Fibroblast of pulmonary artery (primary cell): ENCODE data around the gene LGI4.
"Not testable (repeated sequence)": the region's sequence is repeated elsewhere in the genome, so short reads cannot be mapped to it uniquely, and the experiment has no call there.

Source experiments
- DNase-seq: peaks from one replicate; pipeline ENCODE4 v3.0.0-alpha.2; 2010; ENCODE audit warnings: low read depth
- H3K4me3 ChIP-seq: replicated peaks from 2 replicates; pipeline ENCODE4 v1.5.1; 2011; ENCODE audit warnings: low read depth, mild to moderate bottlenecking, control low read depth, low read length, moderate library complexity
- CTCF ChIP-seq: IDR thresholded peaks from 2 replicates; pipeline ENCODE4 v1.5.1; 2011; ENCODE audit warnings: mild to moderate bottlenecking, control low read depth, low read length, inconsistent platforms; ENCODE audit errors: missing control alignments

The LGI4 gene

GRCh38 chr19:35154525-35155406 lies 19.9 kb upstream of the LGI4 start, which contains the start of gene FXYD5:
FXYD5 (plus strand) TSS chr19:35154735; CDS start chr19:35155551, 816 bp downstream.
- peak; percentile 18 for TF ChIP-seq CTCF
- DNase-seq, result peak; percentile 87

GRCh38 chr19:35153701-35154524 lies 19.1 kb upstream of the LGI4 start:
- H3K4me3 ChIP-seq, result peak overlapping the region; percentile 89
- peak; percentile 34 for DNase-seq
- TF ChIP-seq CTCF, result peak; percentile 51

More at GRCh38 chr19:35154525-35155406, 19.9 kb upstream of the LGI4 start, which contains the start of gene FXYD5:
- H3K4me3 ChIP-seq, result peak within 1 kb of the TSS; percentile 89

GRCh38 chr19:35153129-35153522 lies 18.3 kb upstream of the LGI4 start:
- not testable (repeated sequence) for DNase-seq, H3K4me3 ChIP-seq

- no peak for TF ChIP-seq CTCF
Observed at GRCh38 chr19:35151273-35152065, 16.6 kb upstream of the LGI4 start.

GRCh38 chr19:35150445-35150844 lies 15.6 kb upstream of the LGI4 start:
- no peak for DNase-seq
- no peak for TF ChIP-seq CTCF
- H3K4me3 ChIP-seq, result no peak overlapping the region

More at GRCh38 chr19:35151273-35152065, 16.6 kb upstream of the LGI4 start:
- no peak for DNase-seq
- H3K4me3 ChIP-seq, result no peak overlapping the region

GRCh38 chr19:35149463-35149862 lies 14.6 kb upstream of the LGI4 start:
- DNase-seq, result no peak
- no peak overlapping the region for H3K4me3 ChIP-seq
- TF ChIP-seq CTCF, result no peak
